Sigmoid colon (tissue), 7 donors: ENCODE results near the gene KCNK1. TPM values are rescaled to one million over a fixed set of nuclear protein-coding genes. Genes with fewer than 3 reads are reported as not detected.

ENCODE experiments used
- DNase-seq: peaks from one replicate; pipeline ENCODE4 v3.0.0-alpha.2; 2019
- H3K27ac ChIP-seq, 4 donors: fragments of 200-600 bp; sonication (generic); one replicate each; pipeline ENCODE4 v1.5.1; 2016 to 2019; ENCODE audit warnings: mild to moderate bottlenecking in 1 of 4
- H3K27me3 ChIP-seq, 3 donors: fragments of 200-600 bp; sonication (generic); one replicate each; pipeline ENCODE4 v1.5.1; 2019; ENCODE audit warnings: mild to moderate bottlenecking in 1 of 3
- H3K36me3 ChIP-seq, 4 donors: fragments of 200-600 bp; sonication (generic); one replicate each; pipeline ENCODE4 v1.5.1; 2016 to 2019
- H3K4me1 ChIP-seq, 4 donors: fragments of 200-600 bp; sonication (generic); one replicate each; pipeline ENCODE4 v1.5.1; 2017 to 2019
- H3K4me3 ChIP-seq, 4 donors: fragments of 200-600 bp; sonication (generic); one replicate each; pipeline ENCODE4 v1.5.1; 2017 to 2019; ENCODE audit warnings: mild to moderate bottlenecking in 2 of 4, moderate library complexity in 1 of 4
- H3K9me3 ChIP-seq, 4 donors: fragments of 200-600 bp in 3 of 4; sonication (generic) in 3 of 4; one replicate each; pipeline versions ENCODE4 v1.5.1 to v1.6.1; 2013 to 2019
- CTCF ChIP-seq, 4 experiments: fragments of 450-650 bp in 3 of 4; fragments of 200-600 bp in 1 of 4; IDR thresholded peaks; one replicate each; pipeline ENCODE4 v1.5.1; 2016 to 2019; ENCODE audit warnings: antibody characterized with exemption in 4 of 4, mild to moderate bottlenecking in 3 of 4, moderate library complexity in 2 of 4
- EP300 ChIP-seq, 4 donors: sonication (generic); formaldehyde crosslinking; IDR thresholded peaks; one replicate each; pipeline ENCODE4 v1.6.1; 2017; ENCODE audit warnings: antibody characterized with exemption in 4 of 4
- POLR2A ChIP-seq, 2 donors: fragments of 450-650 bp; IDR thresholded peaks; one replicate each; pipeline ENCODE4 v1.6.1; 2016; ENCODE audit warnings: antibody characterized with exemption in 2 of 2, mild to moderate bottlenecking in 2 of 2, moderate library complexity in 2 of 2
- POLR2AphosphoS5 ChIP-seq, 4 donors: sonication (generic); formaldehyde crosslinking; IDR thresholded peaks; one replicate each; pipeline ENCODE4 v1.6.1; 2017; ENCODE audit warnings: antibody characterized with exemption in 4 of 4
- WGBS, 2 donors: extraction: QIAGEN DNeasy Blood & Tissue Kit; methylation state at CpG; one replicate each; pipeline ENCODE4 v1.1.7; 2013; 5-methylcytosine and 5-hydroxymethylcytosine counted together
- intact Hi-C: fragments of 100-400 bp; cut with DNase I; formaldehyde crosslinking; loops from one replicate; pipeline ENCODE4 v1.15.1; 2023
- polyA plus RNA-seq, 3 donors: library from polyadenylated mRNA; stranded (reverse); fragments of 200-250 nt; gene quantifications; one replicate each; pipeline ENCODE4 v1.2.3, GENCODE V29; 2013
- total RNA-seq, 4 donors: library from RNA; depleted of rRNA; stranded (reverse); fragments of >200 nt; gene quantifications; one replicate each; pipeline ENCODE4 v1.1.0, GENCODE V29; 2016
- donor health status: healthy with polysubstance abuse.
- donor health status: Bipolar disorder and iron deficiency.
- donor health status: healthy.

KCNK1 gene
- total and polyA plus RNA-seq, 7 donors: 0.95 to 26.8 (median 12.8) TPM; not detected in 1

GRCh38 chr1:233704898-233705723 lies 91.2 kb downstream of the KCNK1 start:
- Histone ChIP-seq H3K4me3 (no peak overlapping the region), H3K36me3 (no peaks in the 10 kb centered on the region), H3K4me1 (peaks cover 0 to 14% (median 12%) of the 10 kb centered on the region in 4 donors), H3K27me3 (no peaks in the 10 kb centered on the region), H3K27ac (no peak overlapping the region), H3K9me3 (no peaks in the 10 kb centered on the region)
- intact Hi-C loops: no loop called here
- 84 to 85% methylated on average over 3 of the region's 3 CpGs for WGBS, 2 donors
- no peak for TF ChIP-seq POLR2A (IDR thresholded peaks at IDR 0.05)
- no peak for TF ChIP-seq POLR2AphosphoS5 (IDR thresholded peaks at IDR 0.05)
- TF ChIP-seq CTCF (IDR thresholded peaks at IDR 0.05): no peak
- no peak for TF ChIP-seq EP300 (IDR thresholded peaks at IDR 0.05)
- DNase-seq: no peak

GRCh38 chr1:233707153-233707879 lies 93.4 kb downstream of the KCNK1 start:
- WGBS, 2 donors: 36 to 54% methylated on average over 4 of the region's 4 CpGs
- intact Hi-C loops: no loop called here
- no peak for DNase-seq
- Histone ChIP-seq H3K36me3 (no peaks in the 10 kb centered on the region), H3K27ac (no peak overlapping the region), H3K4me1 (peaks cover 0 to 14% (median 12%) of the 10 kb centered on the region in 4 donors), H3K9me3 (no peaks in the 10 kb centered on the region), H3K27me3 (no peaks in the 10 kb centered on the region), H3K4me3 (no peak overlapping the region)
- no peak for TF ChIP-seq POLR2A (IDR thresholded peaks at IDR 0.05)

- H3K27me3 ChIP-seq: no peaks in the 10 kb centered on the region
Observed at GRCh38 chr1:233707880-233708815, 94.2 kb downstream of the KCNK1 start.

GRCh38 chr1:233710031-233710430 lies 96.1 kb downstream of the KCNK1 start:
- Histone ChIP-seq H3K4me1 (peaks cover 0 to 14% (median 12%) of the 10 kb centered on the region in 4 donors), H3K27ac (no peak overlapping the region), H3K4me3 (no peak overlapping the region), H3K9me3 (no peaks in the 10 kb centered on the region), H3K36me3 (no peaks in the 10 kb centered on the region), H3K27me3 (no peaks in the 10 kb centered on the region)
- intact Hi-C loops: no loop called here
- WGBS, 2 donors: 93% methylated on average over 2 of the region's 2 CpGs
- no peak for TF ChIP-seq POLR2A (IDR thresholded peaks at IDR 0.05)
- TF ChIP-seq POLR2AphosphoS5 (IDR thresholded peaks at IDR 0.05): no peak
- no peak for TF ChIP-seq CTCF (IDR thresholded peaks at IDR 0.05)
- no peak for TF ChIP-seq EP300 (IDR thresholded peaks at IDR 0.05)
- no peak for DNase-seq

More at GRCh38 chr1:233707880-233708815, 94.2 kb downstream of the KCNK1 start:
- intact Hi-C loops: no loop called here
- no peaks in the 10 kb centered on the region for H3K36me3 ChIP-seq
- peaks cover 0 to 14% (median 12%) of the 10 kb centered on the region in 4 donors for H3K4me1 ChIP-seq
- no peak overlapping the region for H3K4me3 ChIP-seq
- TF ChIP-seq EP300 (IDR thresholded peaks at IDR 0.05): no peak
- no peak for TF ChIP-seq CTCF (IDR thresholded peaks at IDR 0.05)
- TF ChIP-seq POLR2AphosphoS5 (IDR thresholded peaks at IDR 0.05): no peak
- TF ChIP-seq POLR2A (IDR thresholded peaks at IDR 0.05): no peak
- WGBS, 2 donors: 39 to 55% methylated on average over 6 of the region's 6 CpGs
- DNase-seq: no peak
- H3K9me3 ChIP-seq: no peaks in the 10 kb centered on the region
- H3K27ac ChIP-seq: no peak overlapping the region
